ENCODE data around the gene DNAJB12. TPM values are rescaled to one million over a fixed set of nuclear protein-coding genes. Genes with fewer than 3 reads are reported as not detected.
A peak's percentile ranks its signal among the peaks of the same experiment; 100 is the strongest.

Gene DNAJB12
- total and polyA plus RNA-seq, 10 donors = 13.6 to 55.4 (median 40.5) TPM

- H3K4me3 ChIP-seq = peak overlapping the region in 2 of 8 donors; percentile 19 to 21
These were observed 9.6 kb upstream of the DNAJB12 start for GRCh38 chr10:72364239-72364777.

GRCh38 chr10:72356987-72357386 is 2.3 kb upstream of the DNAJB12 start:
- no peak overlapping the region for H3K27ac ChIP-seq
- 70 to 82% (median 74%) methylated on average over 4 of the region's 4 CpGs for WGBS, 5 donors
- peaks cover 0 to 11% (median 0%) of the 10 kb centered on the region in 6 donors for H3K36me3 ChIP-seq
- H3K4me1 ChIP-seq = peaks cover 13 to 36% (median 26%) of the 10 kb centered on the region in 6 donors
- no peaks in the 10 kb centered on the region for H3K9me3 ChIP-seq
- no peak for TF ChIP-seq POLR2A (IDR thresholded peaks at IDR 0.05)
- intact Hi-C loops (cut with DNase I; ENCODE audit: low total_unique reads) = no loop called here
- H3K4me3 ChIP-seq = no peak overlapping the region
- DNase-seq = no peak
- H3K27me3 ChIP-seq (replicated peaks in 1 of 7) = no peaks in the 10 kb centered on the region

More at GRCh38 chr10:72364239-72364777, 9.6 kb upstream of the DNAJB12 start:
- peak; percentile 93 to 99 (median 96) for TF ChIP-seq CTCF (IDR thresholded peaks at IDR 0.05 in 8 of 11, conservative IDR thresholded peaks at IDR 0.05 in 3 of 11)
- TF ChIP-seq POLR2A (IDR thresholded peaks at IDR 0.05) = no peak
- TF ChIP-seq POLR2AphosphoS5 (IDR thresholded peaks at IDR 0.05) = peak; percentile 73 to 96 (median 83)
- peak; percentile 94 for DNase-seq
- Histone ChIP-seq H3K27me3 (replicated peaks in 1 of 7) (no peaks in the 10 kb centered on the region), H3K4me1 (peaks cover 6 to 34% (median 14%) of the 10 kb centered on the region in 6 donors), H3K27ac (peak overlapping the region; percentile 31 to 79 (median 68)), H3K9me3 (no peaks in the 10 kb centered on the region), H3K36me3 (peaks cover 0 to 44% (median 14%) of the 10 kb centered on the region in 6 donors)
- intact Hi-C loops (cut with DNase I; ENCODE audit: low total_unique reads) = loop anchor here (2.0 to 10.0 kb wide), 3 partner anchors 260 to 700 kb away; partner anchors contain the start of gene MICU1
- 6 to 9% (median 8%) methylated on average over 12 of the region's 12 CpGs for WGBS, 5 donors

DNA sequence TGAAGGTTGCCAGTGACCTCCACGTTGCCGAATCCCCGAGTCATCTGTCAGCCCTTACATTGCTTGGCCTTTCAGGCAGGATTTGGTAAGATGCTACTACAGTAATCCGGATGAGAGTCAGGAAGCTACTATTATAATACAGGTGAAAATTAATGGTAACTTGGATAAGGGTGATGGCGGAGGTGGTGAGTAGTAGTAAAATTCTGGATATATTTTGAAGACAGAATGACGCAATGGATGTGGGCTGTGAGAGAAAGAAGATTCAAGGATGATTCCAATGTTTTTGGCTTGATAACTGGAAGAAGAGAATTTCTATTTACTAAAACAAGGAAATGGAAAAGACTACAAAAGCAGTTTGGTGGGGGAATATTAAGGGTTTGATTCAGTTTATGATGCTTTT is 1.4 kb upstream of the DNAJB12 start:
- peaks cover 0 to 20% (median 0%) of the 10 kb centered on the region in 6 donors for H3K36me3 ChIP-seq
- H3K27me3 ChIP-seq (replicated peaks in 1 of 7) = no peaks in the 10 kb centered on the region
- WGBS, 5 donors = 91 to 97% (median 96%) methylated on average over 6 of the region's 6 CpGs
- intact Hi-C loops (cut with DNase I; ENCODE audit: low total_unique reads) = no loop called here
- no peak for DNase-seq
- H3K9me3 ChIP-seq = no peaks in the 10 kb centered on the region
- peaks cover 16 to 44% (median 32%) of the 10 kb centered on the region in 6 donors for H3K4me1 ChIP-seq
- TF ChIP-seq POLR2A (IDR thresholded peaks at IDR 0.05) = no peak
- no peak overlapping the region for H3K27ac ChIP-seq
- H3K4me3 ChIP-seq = no peak overlapping the region

- Histone ChIP-seq H3K27me3 (replicated peaks in 1 of 7) (no peaks in the 10 kb centered on the region), H3K27ac (peak overlapping the region; percentile 89 to 99 (median 97)), H3K4me1 (peaks cover 16 to 54% (median 36%) of the 10 kb centered on the region in 6 donors), H3K9me3 (no peaks in the 10 kb centered on the region), H3K4me3 (peak overlapping the region; percentile 68 to 97 (median 86)), H3K36me3 (peaks cover 0 to 29% (median 4%) of the 10 kb centered on the region in 6 donors)
- 33 to 40% (median 37%) methylated on average over 7 of the region's 7 CpGs for WGBS, 5 donors
- intact Hi-C loops (cut with DNase I; ENCODE audit: low total_unique reads) = no loop called here
- no peak for TF ChIP-seq POLR2A (IDR thresholded peaks at IDR 0.05)
- TF ChIP-seq POLR2AphosphoS5 (IDR thresholded peaks at IDR 0.05) = no peak
- DNase-seq = no peak
These were observed 466 bp upstream of the DNAJB12 start for GRCh38 chr10:72355214-72355555.

GRCh38 chr10:72353965-72354355 is 759 bp downstream of the DNAJB12 start:
- WGBS, 5 donors = 0 to 1% (median 1%) methylated on average over 14 to 23 of the region's 23 CpGs
- peak; percentile 89 for DNase-seq

More at GRCh38 chr10:72353965-72354355, 759 bp downstream of the DNAJB12 start:
- peak overlapping the region; percentile 68 to 97 (median 86) for H3K4me3 ChIP-seq
- H3K4me1 ChIP-seq = peaks cover 16 to 66% (median 45%) of the 10 kb centered on the region in 6 donors
- H3K27me3 ChIP-seq (replicated peaks in 1 of 7) = no peaks in the 10 kb centered on the region
- intact Hi-C loops (cut with DNase I; ENCODE audit: low total_unique reads) = no loop called here
- TF ChIP-seq POLR2A (IDR thresholded peaks at IDR 0.05) (no peak), CTCF (IDR thresholded peaks at IDR 0.05 in 8 of 11, conservative IDR thresholded peaks at IDR 0.05 in 3 of 11) (no peak), POLR2AphosphoS5 (IDR thresholded peaks at IDR 0.05) (no peak)
- peak overlapping the region; percentile 89 to 99 (median 97) for H3K27ac ChIP-seq
- H3K36me3 ChIP-seq = peaks cover 0 to 41% (median 8%) of the 10 kb centered on the region in 6 donors
- H3K9me3 ChIP-seq = no peaks in the 10 kb centered on the region
